HepG2 (cell line): Measurements from ENCODE around the gene ALDH3A1. TPM values are rescaled to one million over a fixed set of nuclear protein-coding genes. Genes with fewer than 3 reads are reported as not detected.

Experiments
- ATAC-seq: fragments of 200-7000 bp; cut with Tn5 transposase; 3 replicates; pipeline ENCODE4 v1.9.1; 2020; ENCODE audit warnings: mild to moderate bottlenecking, moderate library complexity
- BruUV-seq: library from RNA; stranded (reverse); fragments of 400-500 nt; replicated peaks from 2 replicates; lab custom pipeline; 2021; lab: Mats Ljungman, UMichigan
- CTCF ChIA-PET: fragments of 300-600 bp; formaldehyde crosslinking; extraction: SDS; loops from one replicate; lab custom pipeline; 2021; ENCODE audit warnings: low total read pairs, inconsistent platforms, low intra/inter-chr PET ratio; lab: Yijun Ruan, JAX
- POLR2A ChIA-PET: fragments of 350-600 bp; sonication (Branson Sonifier 250); formaldehyde crosslinking; loops from one replicate; lab custom pipeline; 2020; ENCODE audit warnings: antibody characterized with exemption, inconsistent platforms; lab: Yijun Ruan, JAX
- DNase-seq: peaks from one replicate; pipeline ENCODE4 v3.0.0-alpha.2; 2015; ENCODE audit warnings: low spot score
- FAIRE-seq: peaks from 3 replicates; lab custom pipeline; 2011; peaks lifted over from hg19 to GRCh38; lab: Jason Lieb, UNC
- H2AFZ ChIP-seq: one replicate; pipeline ENCODE4 v1.6.1; 2011; ENCODE audit warnings: low read length, inconsistent platforms
- H3K27ac ChIP-seq: fragments of 300-600 bp; 3 replicates; pipeline ENCODE4 v1.8.0; 2011; ENCODE audit warnings: mixed run types, mild to moderate bottlenecking, mixed read lengths, low read length, inconsistent platforms; ENCODE audit not compliant: insufficient read depth; ENCODE audit errors: extremely low read length
- H3K27me3 ChIP-seq, 2 experiments: fragments of 200-600 bp in 1 of 2; 2 replicates in 1 of 2; 3 replicates in 1 of 2; pipeline versions ENCODE4 v1.6.0 to v1.8.0; 2011; ENCODE audit warnings: low read length in 2 of 2, mild to moderate bottlenecking in 2 of 2, moderate library complexity in 2 of 2, inconsistent platforms in 1 of 2; ENCODE audit not compliant: insufficient read depth in 2 of 2, control insufficient read depth in 1 of 2
- H3K36me3 ChIP-seq, 2 experiments: fragments of 200-600 bp in 1 of 2; replicated peaks in 1 of 2; 2 replicates in 1 of 2; 3 replicates in 1 of 2; pipeline versions ENCODE4 v1.5.1 to v1.8.0; 2011; ENCODE audit warnings: low read length in 2 of 2, inconsistent platforms in 1 of 2; ENCODE audit not compliant: insufficient read depth in 2 of 2, control insufficient read depth in 1 of 2
- H3K4me1 ChIP-seq: 2 replicates; pipeline ENCODE4 v1.5.1; 2012; ENCODE audit warnings: low read length, inconsistent platforms; ENCODE audit not compliant: insufficient read depth
- H3K4me2 ChIP-seq: 2 replicates; pipeline ENCODE4 v1.6.0; 2011; ENCODE audit warnings: low read depth, low read length, inconsistent platforms
- H3K4me3 ChIP-seq, 3 experiments: fragments of 200-600 bp in 1 of 3; sonication (generic), shearing (Covaris generic) in 1 of 3; replicated peaks in 1 of 3; 2 replicates each; pipeline ENCODE4 v1.5.1; 2011 to 2016; ENCODE audit warnings: low read length in 3 of 3, inconsistent platforms in 2 of 3, low read depth in 2 of 3, mild to moderate bottlenecking in 2 of 3, control low read depth in 1 of 3, mixed read lengths in 1 of 3; ENCODE audit not compliant: insufficient read depth in 1 of 3
- H3K79me2 ChIP-seq: one replicate; pipeline ENCODE4 v1.6.1; 2011; ENCODE audit warnings: low read length, inconsistent platforms; ENCODE audit not compliant: insufficient read depth
- H3K9ac ChIP-seq: 2 replicates; pipeline ENCODE4 v1.6.0; 2011; ENCODE audit warnings: mild to moderate bottlenecking, low read depth, low read length, inconsistent platforms; ENCODE audit not compliant: insufficient read depth
- H3K9me3 ChIP-seq: 2 replicates; pipeline ENCODE4 v1.5.1; 2012; ENCODE audit warnings: mild to moderate bottlenecking, low read length
- H4K20me1 ChIP-seq: 2 replicates; pipeline ENCODE4 v1.6.0; 2011; ENCODE audit warnings: inconsistent platforms, mild to moderate bottlenecking, low read length, moderate library complexity; ENCODE audit not compliant: insufficient read depth
- ARID2 ChIP-seq: sonication (generic); formaldehyde crosslinking; IDR thresholded peaks from 2 replicates; pipeline ENCODE4 v1.8.1; 2022; ENCODE audit warnings: mild to moderate bottlenecking, missing genetic modification reagents, borderline replicate concordance
- CC2D1A ChIP-seq: sonication (generic); formaldehyde crosslinking; IDR thresholded peaks from 2 replicates; pipeline ENCODE4 v1.8.1; 2023; ENCODE audit warnings: mild to moderate bottlenecking, missing genetic modification reagents
- CCAR2 ChIP-seq: fragments of 200-400 bp; formaldehyde crosslinking; optimal IDR thresholded peaks from 2 replicates; pipeline ENCODE3; 2018; ENCODE audit warnings: low read depth, mild to moderate bottlenecking, low read length, moderate library complexity
- THAP11 ChIP-seq: IDR thresholded peaks from 2 replicates; pipeline ENCODE4 v1.6.1; 2016; ENCODE audit warnings: missing biosample characterization, missing genetic modification reagents
- ZNF205 ChIP-seq: IDR thresholded peaks from 2 replicates; pipeline ENCODE4 v1.6.1; 2018; ENCODE audit warnings: missing biosample characterization, missing genetic modification reagents
- ZNF230 ChIP-seq: sonication (generic); formaldehyde crosslinking; IDR thresholded peaks from 2 replicates; pipeline ENCODE4 v1.4.0; 2020; ENCODE audit warnings: mild to moderate bottlenecking, missing genetic modification reagents
- ZNF264 ChIP-seq: sonication (generic); formaldehyde crosslinking; IDR thresholded peaks from 2 replicates; pipeline ENCODE4 v1.4.0; 2020; ENCODE audit warnings: missing genetic modification reagents
- ZNF317 ChIP-seq: sonication (generic); formaldehyde crosslinking; IDR thresholded peaks from 2 replicates; pipeline ENCODE4 v1.5.0; 2020; ENCODE audit warnings: mild to moderate bottlenecking, missing genetic modification reagents
- ZNF484 ChIP-seq: sonication (generic); formaldehyde crosslinking; IDR thresholded peaks from 2 replicates; pipeline ENCODE4 v1.5.1; 2020; ENCODE audit warnings: mild to moderate bottlenecking, low read depth, missing genetic modification reagents, borderline replicate concordance
- ZNF629 ChIP-seq: sonication (generic); formaldehyde crosslinking; conservative IDR thresholded peaks from 2 replicates; pipeline ENCODE4 v1.5.0; 2020; ENCODE audit warnings: missing genetic modification reagents
- ZNF703 ChIP-seq: sonication (generic); formaldehyde crosslinking; IDR thresholded peaks from 2 replicates; pipeline ENCODE4 v1.5.1; 2020; ENCODE audit warnings: missing genetic modification reagents, mild to moderate bottlenecking, moderate library complexity, borderline replicate concordance
- ZNF75D ChIP-seq: sonication (generic); formaldehyde crosslinking; IDR thresholded peaks from 2 replicates; pipeline ENCODE4 v1.8.1; 2023; ENCODE audit warnings: missing genetic modification reagents, mild to moderate bottlenecking, borderline replicate concordance
- WGBS: methylation state at CpG from one replicate; pipeline ENCODE4 v1.1.6; 2017; ENCODE audit warnings: low lambda C conversion rate; 5-methylcytosine and 5-hydroxymethylcytosine counted together
- in situ Hi-C: cut with HindIII; loops from 2 replicates; pipeline ENCODE4 v1.10.0; 2017; ENCODE audit warnings: low pct_unique_long_range_greater_than_20kb; ENCODE audit not compliant: extremely low pct_ligation_motif_present
- intact Hi-C: fragments of 100-400 bp; cut with micrococcal nuclease; formaldehyde crosslinking; loops from one replicate; pipeline ENCODE4 v1.10.0; 2022; ENCODE audit not compliant: unreplicated experiment
- polyA plus RNA-seq, 8 experiments: library from polyadenylated mRNA; depleted of rRNA in 3 of 8; stranded (reverse) in 7 of 8; unstranded in 1 of 8; fragments of >200 nt; fragmentation: Illumina TruSeq in 4 of 8; extraction: Trizol in 4 of 8; gene quantifications; 2 replicates each; pipeline versions ENCODE4 v1.2.1 to v1.2.3, GENCODE V29; 2011 to 2016; ENCODE audit warnings: low read depth in 4 of 8, missing spikeins in 1 of 8, mixed read lengths in 1 of 8; ENCODE audit not compliant: insufficient read depth in 1 of 8
- total RNA-seq, 5 experiments: library from RNA; depleted of rRNA; stranded (reverse); fragments of >200 nt; fragmentation: Illumina TruSeq; extraction: Trizol; gene quantifications; 2 replicates each; pipeline ENCODE4 v1.2.3, GENCODE V29; 2016; ENCODE audit warnings: low read depth in 1 of 5
- TF ChIP-seq, protein P1 (sequence below): sonication (generic); formaldehyde crosslinking; IDR thresholded peaks from 2 replicates; pipeline ENCODE4; 2020; ENCODE audit warnings: missing genetic modification reagents, mild to moderate bottlenecking, borderline replicate concordance
- TF ChIP-seq, protein P2 (sequence below): sonication (generic); formaldehyde crosslinking; IDR thresholded peaks from 2 replicates; pipeline ENCODE4 v1.5.0; 2020; ENCODE audit warnings: missing genetic modification reagents

ALDH3A1 gene
- total and polyA plus RNA-seq, 2 of the 13 experiments (the other 11 are each of a cell fraction or from before 2014, with no cell fraction given): 0.07 to 0.62 TPM

DNA sequence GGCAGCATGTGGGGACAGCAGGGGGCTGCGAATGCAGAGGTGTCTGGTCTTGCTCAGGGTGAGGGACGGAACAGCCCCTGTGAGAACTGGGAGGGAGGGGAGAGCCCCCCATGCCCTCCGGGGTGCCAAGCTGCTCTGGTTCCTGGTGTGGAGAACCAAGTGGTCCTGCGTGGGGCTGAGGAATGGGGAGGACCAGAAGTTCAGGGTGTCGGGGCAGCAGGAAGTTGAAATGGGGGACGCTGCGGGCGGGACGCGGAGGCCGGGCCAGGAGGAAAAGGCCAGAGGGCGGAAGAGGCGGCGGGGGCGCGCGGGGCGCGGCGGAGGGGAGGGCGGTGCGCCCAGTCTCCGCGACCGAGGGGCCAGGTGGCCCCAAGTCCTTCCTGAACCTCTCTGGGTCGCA lies 3.6 kb downstream of the ALDH3A1 start:
- no peak for ATAC-seq
- no peaks in the 10 kb centered on the region for H3K79me2 ChIP-seq
- in situ Hi-C loops (no loop called here), intact Hi-C loops (no loop called here)
- WGBS: 94% methylated on average over 22 of the region's 26 CpGs
- no peaks in the 10 kb centered on the region for H3K36me3 ChIP-seq
- BruUV-seq: no TSS peak
- FAIRE-seq: no peak
- H4K20me1 ChIP-seq: no peaks in the 10 kb centered on the region
- no peak overlapping the region for H2AFZ ChIP-seq
- no peak overlapping the region for H3K9ac ChIP-seq
- DNase-seq: no peak
- no peak overlapping the region for H3K4me2 ChIP-seq
- no peak overlapping the region for H3K4me3 ChIP-seq
- CTCF ChIA-PET: no interaction called here
- no peaks in the 10 kb centered on the region for H3K27me3 ChIP-seq
- no peak overlapping the region for H3K27ac ChIP-seq
- H3K4me1 ChIP-seq: peaks cover 38% of the 10 kb centered on the region
- POLR2A ChIA-PET: no interaction called here
- no peaks in the 10 kb centered on the region for H3K9me3 ChIP-seq
- TF ChIP-seq ZNF484 (no peak), ZNF230 (CRISPR knock-in tag) (no peak), ZNF264 (CRISPR knock-in tag) (no peak), ZNF317 (CRISPR knock-in tag) (no peak), CC2D1A (CRISPR knock-in tag) (no peak)

DNA sequence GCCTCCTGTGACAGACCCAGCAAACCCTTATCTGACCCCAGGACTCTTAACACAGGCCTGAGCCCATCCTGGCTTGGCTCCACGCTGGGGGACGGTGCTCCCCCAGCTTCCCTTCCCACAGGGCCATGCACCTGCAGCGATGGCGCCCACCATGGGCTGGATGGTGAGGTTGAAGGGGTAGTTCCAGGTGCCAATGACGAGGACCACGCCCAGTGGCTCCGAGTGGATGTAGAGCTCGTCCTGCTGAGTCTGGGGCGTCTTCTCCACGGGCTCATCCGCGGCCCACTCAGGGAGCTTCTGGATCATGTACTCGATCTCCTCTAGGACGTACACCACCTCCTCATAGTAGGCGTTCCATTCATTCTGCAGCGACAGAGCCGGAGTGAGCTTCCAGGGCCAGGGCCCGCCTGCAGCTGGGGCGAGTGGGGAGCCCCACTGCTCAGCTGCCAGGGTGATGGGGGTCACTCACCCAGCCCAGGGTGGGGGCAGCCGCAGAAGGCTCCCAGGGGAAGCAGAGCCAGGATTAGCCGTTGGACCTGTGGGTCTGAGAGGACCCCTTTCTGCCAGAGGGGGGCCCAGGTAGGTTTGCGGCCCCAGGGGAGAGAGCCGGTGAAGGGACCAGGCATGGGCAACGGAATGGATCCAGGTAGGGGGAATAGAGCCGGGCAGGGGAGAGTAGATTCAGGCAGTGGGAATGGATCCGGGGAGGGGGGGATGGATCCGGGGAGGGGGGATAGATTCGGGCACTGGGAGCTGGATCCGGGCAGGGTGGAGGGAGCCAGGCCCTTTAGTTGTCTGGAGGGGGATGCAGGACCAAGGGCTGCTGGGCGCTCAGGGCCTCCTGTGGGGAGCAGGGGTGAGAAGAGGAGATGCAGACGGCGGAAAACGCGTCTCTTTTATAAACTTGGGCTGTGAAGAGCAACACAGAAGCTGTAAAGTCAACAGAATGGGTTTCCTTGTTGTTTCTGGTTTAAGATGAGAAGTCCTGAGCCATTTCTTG lies 4.7 kb downstream of the ALDH3A1 start:
- no peaks in the 10 kb centered on the region for H3K9me3 ChIP-seq
- ChIA-PET POLR2A (interaction anchor here (1.5 kb wide), 1 partner anchor 15 kb away, joined by 5 read pairs; no protein-coding TSS in a partner anchor), CTCF (no interaction called here)
- H3K27me3 ChIP-seq: no peaks in the 10 kb centered on the region; a peak in 1 of 5 replicates
- no peak overlapping the region for H3K9ac ChIP-seq
- H3K4me2 ChIP-seq: no peak overlapping the region
- H3K27ac ChIP-seq: no peak overlapping the region
- in situ Hi-C loops (no loop called here), intact Hi-C loops (no loop called here)
- H3K4me1 ChIP-seq: peaks cover 38% of the 10 kb centered on the region
- H3K79me2 ChIP-seq: no peaks in the 10 kb centered on the region
- no peak for FAIRE-seq
- H3K4me3 ChIP-seq: no peak overlapping the region
- 91% methylated on average over 26 of the region's 34 CpGs for WGBS
- H4K20me1 ChIP-seq: no peaks in the 10 kb centered on the region
- no peak overlapping the region for H2AFZ ChIP-seq
- no peak for ATAC-seq
- BruUV-seq: no TSS peak
- no peaks in the 10 kb centered on the region for H3K36me3 ChIP-seq
- DNase-seq: no peak
- TF ChIP-seq ZNF629 (CRISPR knock-in tag): no peak
- TF ChIP-seq, protein P1, sequence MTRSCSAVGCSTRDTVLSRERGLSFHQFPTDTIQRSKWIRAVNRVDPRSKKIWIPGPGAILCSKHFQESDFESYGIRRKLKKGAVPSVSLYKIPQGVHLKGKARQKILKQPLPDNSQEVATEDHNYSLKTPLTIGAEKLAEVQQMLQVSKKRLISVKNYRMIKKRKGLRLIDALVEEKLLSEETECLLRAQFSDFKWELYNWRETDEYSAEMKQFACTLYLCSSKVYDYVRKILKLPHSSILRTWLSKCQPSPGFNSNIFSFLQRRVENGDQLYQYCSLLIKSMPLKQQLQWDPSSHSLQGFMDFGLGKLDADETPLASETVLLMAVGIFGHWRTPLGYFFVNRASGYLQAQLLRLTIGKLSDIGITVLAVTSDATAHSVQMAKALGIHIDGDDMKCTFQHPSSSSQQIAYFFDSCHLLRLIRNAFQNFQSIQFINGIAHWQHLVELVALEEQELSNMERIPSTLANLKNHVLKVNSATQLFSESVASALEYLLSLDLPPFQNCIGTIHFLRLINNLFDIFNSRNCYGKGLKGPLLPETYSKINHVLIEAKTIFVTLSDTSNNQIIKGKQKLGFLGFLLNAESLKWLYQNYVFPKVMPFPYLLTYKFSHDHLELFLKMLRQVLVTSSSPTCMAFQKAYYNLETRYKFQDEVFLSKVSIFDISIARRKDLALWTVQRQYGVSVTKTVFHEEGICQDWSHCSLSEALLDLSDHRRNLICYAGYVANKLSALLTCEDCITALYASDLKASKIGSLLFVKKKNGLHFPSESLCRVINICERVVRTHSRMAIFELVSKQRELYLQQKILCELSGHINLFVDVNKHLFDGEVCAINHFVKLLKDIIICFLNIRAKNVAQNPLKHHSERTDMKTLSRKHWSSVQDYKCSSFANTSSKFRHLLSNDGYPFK: no peak
- TF ChIP-seq ZNF703: no peak
- TF ChIP-seq ZNF75D (CRISPR knock-in tag): no peak
- no peak for TF ChIP-seq ARID2 (CRISPR knock-in tag)
- TF ChIP-seq CCAR2: no peak
- no peak for TF ChIP-seq THAP11 (CRISPR knock-in tag)
- no peak for TF ChIP-seq ZNF230 (CRISPR knock-in tag)
- TF ChIP-seq, protein P2, sequence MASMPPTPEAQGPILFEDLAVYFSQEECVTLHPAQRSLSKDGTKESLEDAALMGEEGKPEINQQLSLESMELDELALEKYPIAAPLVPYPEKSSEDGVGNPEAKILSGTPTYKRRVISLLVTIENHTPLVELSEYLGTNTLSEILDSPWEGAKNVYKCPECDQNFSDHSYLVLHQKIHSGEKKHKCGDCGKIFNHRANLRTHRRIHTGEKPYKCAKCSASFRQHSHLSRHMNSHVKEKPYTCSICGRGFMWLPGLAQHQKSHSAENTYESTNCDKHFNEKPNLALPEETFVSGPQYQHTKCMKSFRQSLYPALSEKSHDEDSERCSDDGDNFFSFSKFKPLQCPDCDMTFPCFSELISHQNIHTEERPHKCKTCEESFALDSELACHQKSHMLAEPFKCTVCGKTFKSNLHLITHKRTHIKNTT: no peak
- no peak for TF ChIP-seq ZNF205 (CRISPR knock-in tag)
